ENCODE measurements around the gene MOG.
A peak's percentile ranks its signal among the peaks of the same experiment; 100 is the strongest.
"Not testable (repeated sequence)": the region's sequence is repeated elsewhere in the genome, so short reads cannot be mapped to it uniquely, and the experiment has no call there.

The MOG gene

GRCh38 chr6:29661071-29661470, 4.2 kb downstream of the MOG start:
- Mint-ChIP-seq H3K36me3 (no peaks in the 10 kb centered on the region), H3K4me1 (no peaks in the 10 kb centered on the region), H3K27ac (no peak overlapping the region), H3K4me3 (no peak overlapping the region), H3K9me3 (no peaks in the 10 kb centered on the region), H3K27me3 (peaks cover 62% of the 10 kb centered on the region)
- no peak for ATAC-seq

DNA sequence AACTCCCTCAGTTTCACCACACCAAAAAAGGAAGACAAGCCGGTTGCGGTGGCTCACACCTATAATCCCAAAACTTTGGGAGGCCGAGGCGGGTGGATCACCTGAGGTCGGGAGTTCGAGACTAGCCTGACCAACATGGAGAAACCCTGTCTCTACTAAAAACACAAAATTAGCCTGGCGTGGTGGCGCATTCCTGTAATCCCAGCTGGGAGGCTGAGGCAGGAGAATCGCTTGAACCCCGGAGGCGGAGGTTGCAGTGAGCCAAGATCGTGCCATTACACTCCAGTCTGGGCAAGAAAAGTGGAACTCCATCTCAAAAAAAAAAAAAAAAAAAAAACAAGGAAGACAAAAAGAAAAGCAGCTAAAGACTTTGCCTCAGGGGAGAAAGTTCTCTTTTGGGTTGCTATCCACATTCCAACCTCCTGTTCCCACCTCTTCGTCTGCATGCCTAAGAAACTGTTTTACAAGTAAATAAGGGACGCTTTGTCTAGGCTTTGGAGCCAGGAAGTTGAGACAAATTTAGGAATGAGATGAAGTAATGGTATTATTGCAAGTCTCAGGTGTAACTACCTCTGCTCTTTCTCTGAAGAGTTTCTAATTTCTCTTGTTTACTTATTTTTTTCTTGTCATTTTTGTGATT, 4.7 kb downstream of the MOG start:
- not testable (repeated sequence) for H3K36me3 Mint-ChIP-seq, ATAC-seq, H3K9me3 Mint-ChIP-seq, H3K27ac Mint-ChIP-seq, H3K4me1 Mint-ChIP-seq, H3K4me3 Mint-ChIP-seq
- peaks cover 62% of the 10 kb centered on the region for H3K27me3 Mint-ChIP-seq

DNA sequence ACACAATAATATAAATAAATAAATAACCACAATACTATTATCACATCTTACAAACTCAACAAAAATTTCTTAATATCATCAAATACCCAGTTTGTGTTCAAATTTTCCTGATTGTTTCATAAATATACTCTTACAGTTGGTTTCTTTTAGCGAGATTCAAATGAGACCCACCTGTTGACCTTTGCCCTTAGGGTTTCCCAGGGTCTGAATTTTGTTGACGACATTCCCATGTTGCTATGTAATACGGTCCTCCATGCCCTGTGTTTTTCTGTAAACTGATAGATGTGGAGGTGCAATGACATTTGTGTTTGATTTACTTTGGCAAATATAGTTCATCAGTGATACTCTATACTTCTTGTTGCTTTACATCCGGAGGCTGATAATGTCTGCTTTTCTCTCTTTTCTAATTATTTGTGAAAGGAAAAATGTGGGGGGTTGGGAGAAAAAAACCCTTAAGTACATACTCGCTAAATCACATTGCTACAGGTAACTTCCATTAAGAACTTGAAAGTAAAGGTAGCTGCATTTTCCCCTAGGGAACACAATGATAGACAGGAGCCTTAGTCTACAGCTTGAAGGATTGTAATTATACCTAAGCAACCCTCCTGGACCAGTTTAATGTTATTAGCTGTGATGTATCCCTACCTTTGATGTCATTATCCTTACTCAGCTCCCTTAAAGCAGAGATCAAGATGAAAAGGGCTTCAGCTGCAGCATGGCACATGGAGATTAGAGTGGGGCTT, 6.6 kb downstream of the MOG start:
- H3K9me3 Mint-ChIP-seq: no peaks in the 10 kb centered on the region
- H3K4me1 Mint-ChIP-seq: peaks cover 6% of the 10 kb centered on the region
- H3K36me3 Mint-ChIP-seq: no peaks in the 10 kb centered on the region
- no peak overlapping the region for H3K27ac Mint-ChIP-seq
- peaks cover 52% of the 10 kb centered on the region for H3K27me3 Mint-ChIP-seq
- no peak for ATAC-seq
- H3K4me3 Mint-ChIP-seq: no peak overlapping the region

GRCh38 chr6:29665942-29666825, 9.3 kb downstream of the MOG start:
- no peaks in the 10 kb centered on the region for H3K36me3 Mint-ChIP-seq
- no peak overlapping the region for H3K27ac Mint-ChIP-seq
- no peak overlapping the region for H3K4me3 Mint-ChIP-seq
- H3K4me1 Mint-ChIP-seq: peaks cover 6% of the 10 kb centered on the region
- peaks cover 45% of the 10 kb centered on the region for H3K27me3 Mint-ChIP-seq
- ATAC-seq: peak; percentile 72
- H3K9me3 Mint-ChIP-seq: no peaks in the 10 kb centered on the region

- peaks cover 44% of the 10 kb centered on the region for H3K27me3 Mint-ChIP-seq
- ATAC-seq: no peak
- H3K9me3 Mint-ChIP-seq: no peaks in the 10 kb centered on the region
- peaks cover 6% of the 10 kb centered on the region for H3K4me1 Mint-ChIP-seq
- no peaks in the 10 kb centered on the region for H3K36me3 Mint-ChIP-seq
- H3K4me3 Mint-ChIP-seq: no peak overlapping the region
- no peak overlapping the region for H3K27ac Mint-ChIP-seq
Observed at GRCh38 chr6:29666826-29667130, 9.9 kb downstream of the MOG start.

DNA sequence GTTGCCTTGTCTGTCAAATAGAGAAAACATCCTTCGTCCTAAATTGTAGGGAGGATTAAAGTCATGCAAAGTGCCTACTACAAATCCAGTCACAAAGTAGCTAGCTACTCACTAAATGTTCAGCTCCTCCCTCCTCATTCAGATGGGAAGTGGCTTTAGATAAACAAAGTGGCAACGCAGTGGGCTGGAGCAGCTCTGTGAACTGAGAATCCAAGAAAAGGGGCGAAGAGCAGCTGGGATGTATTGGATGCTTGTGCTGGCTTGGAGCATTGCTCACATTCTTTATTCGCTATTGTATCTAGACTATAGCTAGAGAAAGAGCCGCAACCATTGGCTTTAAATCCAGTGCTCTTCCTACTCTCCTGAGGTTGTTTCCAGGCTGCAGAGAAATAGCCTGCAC, 10.3 kb downstream of the MOG start:
- no peaks in the 10 kb centered on the region for H3K36me3 Mint-ChIP-seq

GRCh38 chr6:29671026-29671425, 14.1 kb downstream of the MOG start:
- Mint-ChIP-seq H3K4me1 (peaks cover 6% of the 10 kb centered on the region), H3K27me3 (peaks cover 34% of the 10 kb centered on the region), H3K9me3 (no peaks in the 10 kb centered on the region), H3K36me3 (no peaks in the 10 kb centered on the region), H3K4me3 (no peak overlapping the region), H3K27ac (no peak overlapping the region)
- ATAC-seq: no peak

More for the DNA sequence above, 10.3 kb downstream of the MOG start:
- H3K27me3 Mint-ChIP-seq: peaks cover 43% of the 10 kb centered on the region
- peaks cover 6% of the 10 kb centered on the region for H3K4me1 Mint-ChIP-seq
- no peak overlapping the region for H3K27ac Mint-ChIP-seq
- H3K4me3 Mint-ChIP-seq: no peak overlapping the region
- no peak for ATAC-seq
- no peaks in the 10 kb centered on the region for H3K9me3 Mint-ChIP-seq

GRCh38 chr6:29672116-29672515, 15.2 kb downstream of the MOG start:
- H3K9me3 Mint-ChIP-seq, H3K4me3 Mint-ChIP-seq, H3K4me1 Mint-ChIP-seq: not testable (repeated sequence)

DNA sequence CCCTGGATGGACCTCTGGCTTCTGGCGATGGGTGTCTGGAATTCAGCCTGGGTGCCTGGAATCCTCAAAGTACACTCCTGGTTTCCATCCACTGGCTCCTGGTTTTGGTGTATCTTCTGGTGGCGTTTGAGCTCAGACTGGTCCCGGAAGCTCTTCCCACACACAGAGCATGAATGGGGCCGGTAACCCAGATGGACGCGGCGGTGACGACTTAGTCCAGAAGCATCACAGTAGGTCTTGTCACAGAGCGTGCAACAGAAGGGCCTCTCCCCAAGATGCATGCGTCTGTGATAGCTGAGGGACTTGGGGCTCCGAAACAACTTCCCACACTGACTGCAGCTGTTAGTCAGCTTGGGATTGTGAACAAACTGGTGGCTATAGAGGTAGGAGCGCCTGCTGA, 16.3 kb downstream of the MOG start:
- H3K4me1 Mint-ChIP-seq: no peaks in the 10 kb centered on the region
- no peaks in the 10 kb centered on the region for H3K36me3 Mint-ChIP-seq
- H3K27ac Mint-ChIP-seq: no peak overlapping the region
- no peak for ATAC-seq
- peaks cover 25% of the 10 kb centered on the region for H3K27me3 Mint-ChIP-seq
- no peak overlapping the region for H3K4me3 Mint-ChIP-seq
- H3K9me3 Mint-ChIP-seq: no peaks in the 10 kb centered on the region

More at GRCh38 chr6:29672116-29672515, 15.2 kb downstream of the MOG start:
- not testable (repeated sequence) for H3K36me3 Mint-ChIP-seq, ATAC-seq, H3K27ac Mint-ChIP-seq
- peaks cover 34% of the 10 kb centered on the region for H3K27me3 Mint-ChIP-seq

DNA sequence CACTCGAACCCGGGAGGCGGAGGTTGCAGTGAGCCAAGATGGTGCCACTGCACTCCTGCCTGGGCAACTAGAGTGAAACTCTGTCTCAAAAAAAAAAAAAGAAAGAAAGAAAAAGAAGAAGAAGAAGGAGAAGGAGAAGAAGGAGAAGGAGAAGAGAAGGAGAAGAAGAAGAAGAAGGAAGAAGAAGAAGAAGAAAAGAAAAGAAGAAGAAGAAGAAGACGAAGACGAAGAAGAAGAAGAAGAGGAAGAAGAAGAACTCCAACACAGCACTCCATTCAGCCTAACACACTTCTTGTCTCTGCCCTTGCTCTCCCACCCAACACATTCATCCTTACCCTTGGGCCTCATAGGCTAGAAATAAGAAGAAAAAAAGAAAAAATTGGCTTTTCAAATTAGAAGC, 17.1 kb downstream of the MOG start:
- H3K27ac Mint-ChIP-seq: no peak overlapping the region
- peaks cover 25% of the 10 kb centered on the region for H3K27me3 Mint-ChIP-seq
- H3K36me3 Mint-ChIP-seq: no peaks in the 10 kb centered on the region
- no peaks in the 10 kb centered on the region for H3K9me3 Mint-ChIP-seq
- no peaks in the 10 kb centered on the region for H3K4me1 Mint-ChIP-seq
- no peak overlapping the region for H3K4me3 Mint-ChIP-seq
- no peak for ATAC-seq

DNA sequence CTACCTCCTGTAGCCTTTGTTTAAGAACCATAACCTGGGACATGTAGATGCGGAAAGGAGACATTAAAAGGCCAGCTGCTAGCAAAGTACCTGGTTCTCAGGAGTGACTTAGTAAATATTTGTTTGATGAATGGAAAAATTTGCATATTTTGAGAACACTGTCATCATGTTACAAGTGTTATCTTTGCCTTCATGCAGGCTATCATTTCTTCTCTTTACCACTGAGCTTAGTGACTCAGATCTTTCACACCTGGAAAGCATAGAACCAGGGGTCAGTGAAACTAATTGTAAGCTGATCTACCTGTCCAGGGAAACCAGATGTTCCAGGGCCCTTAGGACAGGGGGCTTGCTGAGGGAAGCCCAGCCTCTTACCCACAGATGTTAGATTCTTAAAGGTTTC, 18.7 kb downstream of the MOG start:
- no peaks in the 10 kb centered on the region for H3K4me1 Mint-ChIP-seq
- H3K27me3 Mint-ChIP-seq: peaks cover 26% of the 10 kb centered on the region
- no peak for ATAC-seq
- H3K4me3 Mint-ChIP-seq: no peak overlapping the region
- H3K36me3 Mint-ChIP-seq: no peaks in the 10 kb centered on the region
- H3K27ac Mint-ChIP-seq: no peak overlapping the region
- no peaks in the 10 kb centered on the region for H3K9me3 Mint-ChIP-seq

DNA sequence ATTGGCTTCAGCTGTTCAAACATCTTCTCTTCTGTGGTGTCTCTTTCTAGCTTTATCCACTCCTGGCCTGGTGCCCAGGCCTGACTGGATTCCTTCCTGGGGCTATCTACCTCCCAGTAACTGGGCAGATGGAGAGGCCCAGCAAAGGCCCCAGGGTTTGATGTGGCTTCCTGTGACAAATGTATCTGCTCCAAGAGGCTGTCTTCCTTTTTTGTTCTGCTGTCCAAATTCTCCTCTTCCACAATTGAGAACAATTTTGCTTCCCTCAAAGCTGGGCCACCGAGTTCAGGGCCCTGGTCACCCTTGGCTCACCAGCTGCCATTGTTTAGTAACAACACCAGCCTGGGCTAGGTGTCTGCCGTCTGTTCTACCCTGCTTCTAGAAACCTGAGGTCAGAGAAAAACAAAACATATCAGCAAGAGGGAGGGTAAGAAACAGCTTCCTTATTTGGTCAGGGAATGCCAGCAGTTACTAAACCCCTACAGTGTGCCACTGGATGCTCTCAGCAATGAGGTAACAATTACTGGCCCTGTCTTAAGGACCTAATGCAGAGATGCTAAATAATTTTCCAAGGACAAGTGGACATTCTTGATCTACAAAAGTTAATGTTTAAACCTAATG, 20.2 kb downstream of the MOG start:
- peaks cover 14% of the 10 kb centered on the region for H3K27me3 Mint-ChIP-seq
- no peak for ATAC-seq
- no peaks in the 10 kb centered on the region for H3K9me3 Mint-ChIP-seq
- H3K4me1 Mint-ChIP-seq: no peaks in the 10 kb centered on the region
- H3K27ac Mint-ChIP-seq: no peak overlapping the region
- no peak overlapping the region for H3K4me3 Mint-ChIP-seq
- H3K36me3 Mint-ChIP-seq: no peaks in the 10 kb centered on the region

DNA sequence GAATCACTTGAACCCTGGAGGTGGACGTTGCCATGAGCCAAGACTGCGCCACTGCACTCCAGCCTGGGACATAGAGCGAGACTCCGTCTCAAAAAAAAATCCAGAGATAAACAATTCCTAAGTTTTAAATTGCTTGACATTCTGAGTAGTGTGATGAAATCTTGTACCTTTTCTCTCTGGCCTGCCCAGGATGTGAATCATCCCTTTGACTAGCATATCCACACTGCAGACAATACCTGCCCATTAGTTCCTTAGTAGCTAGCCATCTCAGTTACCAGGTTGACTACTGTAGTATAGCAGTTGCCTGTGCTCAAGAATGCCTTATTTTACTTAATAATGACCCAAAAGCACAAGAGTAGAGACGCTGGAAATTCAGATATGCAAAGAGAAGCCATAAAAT, 21.2 kb downstream of the MOG start:
- peaks cover 8% of the 10 kb centered on the region for H3K27me3 Mint-ChIP-seq
- H3K4me3 Mint-ChIP-seq: no peak overlapping the region
- no peak overlapping the region for H3K27ac Mint-ChIP-seq
- no peaks in the 10 kb centered on the region for H3K4me1 Mint-ChIP-seq
- no peaks in the 10 kb centered on the region for H3K9me3 Mint-ChIP-seq
- H3K36me3 Mint-ChIP-seq: no peaks in the 10 kb centered on the region
- ATAC-seq: no peak

DNA sequence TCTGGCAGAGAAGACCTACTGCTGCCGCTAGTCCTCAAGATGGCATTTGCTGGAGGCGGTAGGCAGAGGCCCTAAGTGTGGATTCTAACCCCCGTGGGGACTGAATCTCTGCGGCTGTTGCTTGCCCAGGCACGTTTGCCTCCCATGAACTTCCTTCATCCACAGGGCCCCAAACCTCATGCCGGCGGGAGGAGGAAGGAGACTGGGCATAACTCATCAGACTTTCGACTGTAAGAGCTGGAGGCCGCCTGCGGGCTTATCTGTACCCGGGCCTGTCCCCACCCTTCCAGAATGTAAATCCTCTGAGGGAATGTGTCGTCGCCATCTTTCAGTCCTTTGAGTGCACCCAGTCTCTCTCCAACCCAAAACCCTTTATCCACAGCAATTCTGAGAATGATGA, 23.1 kb downstream of the MOG start:
- Mint-ChIP-seq H3K4me1 (no peaks in the 10 kb centered on the region), H3K27ac (no peak overlapping the region), H3K4me3 (no peak overlapping the region), H3K27me3 (peaks cover 8% of the 10 kb centered on the region), H3K36me3 (no peaks in the 10 kb centered on the region), H3K9me3 (no peaks in the 10 kb centered on the region)
- no peak for ATAC-seq

DNA sequence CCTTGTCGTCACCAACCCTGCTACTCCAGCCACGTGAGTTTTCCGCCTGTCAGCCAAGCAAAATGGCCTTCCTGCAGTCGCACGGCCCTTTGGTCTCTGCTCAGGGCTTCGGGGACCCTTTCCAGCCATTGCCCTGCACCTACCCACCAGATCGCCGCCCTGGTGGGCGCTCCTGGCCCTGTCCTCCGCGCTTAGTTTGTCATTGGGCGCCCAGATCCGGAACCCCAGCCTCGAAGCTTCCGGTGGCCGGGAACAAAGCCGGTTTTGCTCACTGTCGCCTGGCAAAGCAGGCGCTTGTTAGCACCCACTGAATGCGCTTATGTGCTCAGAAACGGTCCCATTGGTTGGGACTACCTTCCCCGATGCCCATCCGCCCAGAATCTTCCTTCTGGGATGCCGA, 23.5 kb downstream of the MOG start:
- Mint-ChIP-seq H3K4me3 (no peak overlapping the region), H3K36me3 (no peaks in the 10 kb centered on the region), H3K27ac (no peak overlapping the region), H3K9me3 (no peaks in the 10 kb centered on the region), H3K27me3 (peaks cover 8% of the 10 kb centered on the region), H3K4me1 (no peaks in the 10 kb centered on the region)
- ATAC-seq: no peak
